Epidermal melanocyte (primary cell): ENCODE measurements around the gene APCDD1L.

Experiments
- DNase-seq: peaks from one replicate; pipeline ENCODE4 v3.0.0; 2011; ENCODE audit warnings: low spot score; ENCODE audit not compliant: insufficient read length

The APCDD1L gene

DNA sequence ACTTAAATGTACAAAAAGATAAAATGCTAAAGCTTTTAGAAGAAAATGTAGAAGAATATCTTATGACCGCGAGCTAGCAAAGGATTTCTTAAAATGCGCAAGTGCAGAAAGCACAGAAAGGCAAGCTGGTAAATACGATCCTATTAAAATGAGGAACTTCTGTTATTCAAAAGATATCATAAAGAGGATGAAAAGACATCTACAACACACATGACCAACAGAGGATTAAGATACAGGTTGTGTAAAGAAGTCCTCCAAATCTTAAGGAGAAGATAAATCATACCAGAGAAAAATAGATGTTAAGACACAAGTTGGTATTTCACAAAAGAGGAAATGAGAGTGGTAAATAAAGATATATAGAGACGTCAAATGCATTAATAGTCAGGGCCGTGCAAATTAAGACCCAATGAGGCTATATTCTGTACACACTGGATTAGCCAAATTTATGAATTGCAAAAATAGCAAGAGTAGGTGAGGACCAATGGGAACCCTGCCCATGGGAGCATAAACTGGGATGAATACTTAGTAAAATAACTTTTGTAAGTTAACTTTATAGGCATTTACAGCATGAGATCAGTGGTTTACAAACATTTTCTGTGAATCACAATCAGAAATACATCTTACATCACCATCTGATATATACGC is 23.0 kb downstream of the APCDD1L start:
- DNase-seq = no peak

GRCh38 chr20:58486207-58486606 is 29.0 kb downstream of the APCDD1L start:
- no peak for DNase-seq

DNA sequence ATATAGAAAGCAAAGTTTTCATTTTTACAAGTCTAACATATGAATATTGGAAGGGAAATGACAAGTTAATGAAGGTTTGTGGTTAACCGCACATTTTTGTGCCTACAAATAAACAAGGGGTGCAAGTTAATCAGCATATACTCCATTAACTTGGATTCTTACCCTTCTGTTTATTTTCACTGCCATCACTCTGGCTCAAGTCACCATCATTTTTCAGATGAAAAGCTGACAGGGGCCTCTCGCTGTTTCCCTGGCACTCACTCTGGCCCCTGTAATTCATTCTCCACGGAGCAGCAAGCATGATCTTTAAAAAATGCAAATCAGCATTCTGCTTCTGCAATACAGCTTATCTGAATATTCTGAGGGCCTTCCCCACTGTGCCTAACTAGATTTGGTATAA is 29.8 kb downstream of the APCDD1L start:
- no peak for DNase-seq

DNA sequence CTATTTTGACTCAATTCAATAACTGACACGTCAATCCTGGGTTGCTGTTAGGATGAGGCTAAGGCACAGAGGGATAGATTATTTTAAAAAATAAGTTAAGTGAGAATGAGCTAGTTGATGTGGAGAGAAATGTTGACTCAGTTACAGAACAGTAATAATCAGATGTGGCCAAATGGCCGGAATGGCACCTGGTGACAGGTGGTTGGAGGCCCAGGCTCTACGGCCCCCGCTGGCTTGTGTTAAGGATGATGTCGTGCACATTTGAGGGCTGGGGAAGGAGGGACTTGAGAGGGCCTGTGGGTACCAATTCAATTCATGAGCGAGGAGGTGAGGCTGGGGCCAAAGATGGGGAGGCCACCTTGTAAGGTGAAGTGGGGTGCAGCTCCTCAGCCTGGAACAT is 31.7 kb downstream of the APCDD1L start:
- DNase-seq = no peak

DNA sequence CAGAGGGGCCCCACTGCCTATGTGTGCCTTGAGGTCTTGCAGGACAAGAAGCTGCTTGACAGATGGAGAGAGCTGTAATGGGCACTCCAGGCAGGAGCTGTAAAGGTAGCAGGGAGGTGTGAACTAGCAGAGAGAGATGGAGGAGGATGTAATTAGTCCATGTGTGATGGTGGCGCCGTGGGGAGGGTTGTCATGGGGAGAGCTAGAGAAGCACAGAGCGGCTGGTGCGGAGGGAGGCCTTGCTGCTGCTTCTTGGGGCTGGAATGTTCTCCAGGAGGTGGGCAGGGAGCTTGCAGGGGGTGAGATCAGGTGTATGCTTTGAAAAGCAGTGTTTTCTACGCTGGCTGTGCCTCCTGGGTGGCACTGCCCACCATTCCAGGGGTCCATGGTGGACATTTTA is 32.1 kb downstream of the APCDD1L start:
- DNase-seq = no peak

DNA sequence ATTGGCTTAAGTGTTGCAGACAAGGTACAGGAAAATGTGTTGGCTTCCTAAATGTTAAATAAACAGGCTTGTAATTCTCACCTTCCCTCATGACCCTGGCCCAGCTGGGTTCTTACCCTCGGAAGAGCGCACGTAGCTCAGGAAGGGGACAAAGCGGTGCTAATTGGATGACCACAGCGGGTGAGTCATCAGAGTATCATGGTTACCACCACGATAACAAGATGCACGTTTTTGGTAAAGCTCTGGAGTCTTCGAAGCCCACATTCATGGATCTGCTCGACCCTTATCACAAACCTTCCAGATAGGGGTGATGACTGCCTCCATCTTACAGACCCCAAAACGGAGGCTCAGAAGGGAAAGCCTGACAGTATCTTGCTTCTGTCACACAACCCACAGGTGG is 32.8 kb downstream of the APCDD1L start:
- DNase-seq = no peak

DNA sequence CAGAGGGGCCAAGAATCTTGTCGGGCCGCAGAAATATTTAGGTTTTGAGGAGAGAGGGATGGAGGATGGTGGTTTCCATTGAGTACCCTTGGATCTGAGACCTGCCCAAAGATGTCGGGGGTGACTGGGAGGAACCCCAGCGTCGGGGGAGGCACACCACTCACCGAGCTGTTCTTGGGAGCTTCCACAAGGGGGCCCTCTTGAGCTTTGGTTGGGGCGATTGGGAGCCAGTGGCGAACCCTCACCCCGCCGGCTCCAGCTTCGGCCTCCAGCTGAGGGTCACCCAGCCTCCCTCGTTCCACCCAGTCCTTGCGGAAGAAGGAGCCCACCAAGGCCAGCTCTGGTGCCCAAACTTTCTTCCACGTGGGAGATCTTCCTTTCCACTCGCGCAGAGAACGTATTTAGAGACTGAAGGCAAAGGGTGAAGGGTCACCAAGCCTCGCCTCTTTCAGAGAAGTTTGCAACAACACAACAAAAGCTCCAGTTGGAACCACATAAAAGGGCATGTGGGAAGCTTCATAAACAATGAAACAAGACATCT is 33.6 kb downstream of the APCDD1L start:
- DNase-seq = no peak

DNA sequence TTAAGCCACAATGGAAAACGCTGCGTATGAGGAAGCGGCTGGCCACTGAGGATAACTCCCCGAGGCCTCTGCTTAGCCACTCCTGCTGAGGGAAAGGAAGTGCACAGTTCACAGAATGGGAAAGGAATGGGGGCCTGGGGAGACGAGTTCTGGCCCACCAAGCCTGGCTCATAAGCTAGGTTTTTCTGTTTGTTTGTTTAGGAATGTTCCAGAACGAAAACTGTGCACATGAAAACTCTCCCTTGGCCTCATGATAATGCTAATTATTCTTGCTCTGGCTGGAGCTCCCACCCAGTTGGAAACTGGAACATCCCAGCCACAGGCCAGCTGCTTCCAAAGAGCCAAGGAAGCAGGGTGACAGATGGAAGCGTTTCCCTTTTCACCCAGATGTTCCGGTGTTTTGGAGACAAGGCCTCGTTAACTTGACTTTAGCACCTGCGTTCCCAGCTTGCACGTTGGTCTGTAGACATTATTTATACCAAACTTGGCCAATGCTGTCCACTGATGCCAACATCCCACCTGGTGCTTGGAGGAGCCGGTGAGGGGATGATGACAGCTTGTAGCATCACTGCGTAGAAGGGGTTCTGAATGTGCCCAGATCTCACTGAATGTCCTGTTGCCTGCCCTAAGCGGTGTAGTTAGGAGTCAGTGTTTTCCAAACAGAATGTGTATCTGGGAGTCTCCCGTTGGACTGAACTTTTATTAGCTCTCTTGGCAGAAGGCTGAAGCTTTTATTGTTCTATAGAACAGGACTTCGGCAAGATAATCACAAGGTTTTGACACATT is 34.5 kb downstream of the APCDD1L start:
- no peak for DNase-seq

DNA sequence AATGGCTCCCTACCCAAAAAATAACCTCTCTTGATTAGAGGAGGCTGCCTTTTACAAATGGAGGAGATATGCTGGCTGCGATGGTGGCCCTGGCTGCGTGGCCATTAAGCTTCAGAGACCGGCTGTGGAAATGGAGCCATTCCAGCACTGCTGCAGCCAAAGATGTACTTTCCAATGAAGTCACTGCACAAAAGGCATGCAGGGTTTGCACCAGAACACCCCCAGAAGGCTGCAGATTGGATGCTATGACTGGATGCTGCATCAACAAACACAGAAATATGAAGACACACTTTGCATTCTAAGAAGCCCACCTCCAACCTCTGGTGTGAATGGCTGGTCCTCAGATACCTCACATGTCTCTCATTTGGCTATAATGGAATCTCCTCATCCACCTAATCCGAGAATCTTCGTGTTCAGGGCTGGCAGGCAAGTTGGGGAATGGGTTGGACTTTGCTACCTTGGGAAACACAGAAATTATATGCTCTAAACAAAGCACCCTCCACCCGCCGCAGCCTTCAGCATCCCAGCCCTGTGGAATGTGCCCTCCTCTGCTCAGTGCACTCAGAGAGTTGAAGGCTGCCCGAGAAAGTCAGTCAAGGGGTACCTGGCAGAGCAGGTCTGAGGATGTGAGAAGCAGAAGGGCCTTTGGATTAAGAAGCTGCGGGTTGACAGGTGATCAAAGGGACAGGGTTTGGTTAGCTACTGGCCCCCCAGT is 35.3 kb downstream of the APCDD1L start:
- DNase-seq = no peak

GRCh38 chr20:58478141-58478805 is 36.9 kb downstream of the APCDD1L start:
- DNase-seq = no peak

- DNase-seq = no peak
Observed at GRCh38 chr20:58475466-58475865, 39.7 kb downstream of the APCDD1L start.

GRCh38 chr20:58473453-58474425 is 41.5 kb downstream of the APCDD1L start:
- no peak for DNase-seq

DNA sequence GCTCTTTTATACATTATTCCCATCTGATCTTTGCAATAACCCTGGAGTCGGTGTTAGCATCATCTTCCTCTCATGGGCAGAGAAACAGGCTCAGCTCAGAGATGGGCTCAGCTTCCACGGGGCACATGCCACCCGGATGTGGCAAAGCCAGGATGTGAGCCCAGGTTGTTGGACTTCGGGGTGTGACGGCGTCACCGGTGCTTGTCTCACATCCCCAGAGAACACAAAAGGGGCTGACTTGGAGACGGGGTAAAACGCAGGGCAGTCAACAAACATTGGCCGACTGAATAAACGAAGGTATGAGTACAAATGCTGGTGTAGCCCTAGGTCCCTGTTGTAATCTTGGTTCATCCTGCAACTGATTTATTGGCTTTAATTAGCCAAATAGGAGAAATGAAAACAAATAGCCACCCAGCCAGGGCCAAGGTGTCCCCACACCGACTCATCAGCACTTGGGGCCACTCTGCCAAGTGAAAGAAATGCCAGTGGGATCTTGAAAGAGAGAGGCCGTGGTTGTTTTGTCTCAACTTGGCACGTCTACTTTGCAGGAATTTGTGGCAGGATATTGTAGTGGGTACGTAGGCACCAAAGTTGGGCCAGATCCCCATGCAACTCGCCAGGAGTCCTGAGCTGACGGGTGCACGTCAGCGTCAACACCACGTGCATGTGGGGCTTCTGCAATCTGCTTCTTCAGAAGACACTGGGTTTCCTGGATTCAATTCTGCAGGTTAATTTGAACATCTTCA is 42.8 kb downstream of the APCDD1L start:
- no peak for DNase-seq

DNA sequence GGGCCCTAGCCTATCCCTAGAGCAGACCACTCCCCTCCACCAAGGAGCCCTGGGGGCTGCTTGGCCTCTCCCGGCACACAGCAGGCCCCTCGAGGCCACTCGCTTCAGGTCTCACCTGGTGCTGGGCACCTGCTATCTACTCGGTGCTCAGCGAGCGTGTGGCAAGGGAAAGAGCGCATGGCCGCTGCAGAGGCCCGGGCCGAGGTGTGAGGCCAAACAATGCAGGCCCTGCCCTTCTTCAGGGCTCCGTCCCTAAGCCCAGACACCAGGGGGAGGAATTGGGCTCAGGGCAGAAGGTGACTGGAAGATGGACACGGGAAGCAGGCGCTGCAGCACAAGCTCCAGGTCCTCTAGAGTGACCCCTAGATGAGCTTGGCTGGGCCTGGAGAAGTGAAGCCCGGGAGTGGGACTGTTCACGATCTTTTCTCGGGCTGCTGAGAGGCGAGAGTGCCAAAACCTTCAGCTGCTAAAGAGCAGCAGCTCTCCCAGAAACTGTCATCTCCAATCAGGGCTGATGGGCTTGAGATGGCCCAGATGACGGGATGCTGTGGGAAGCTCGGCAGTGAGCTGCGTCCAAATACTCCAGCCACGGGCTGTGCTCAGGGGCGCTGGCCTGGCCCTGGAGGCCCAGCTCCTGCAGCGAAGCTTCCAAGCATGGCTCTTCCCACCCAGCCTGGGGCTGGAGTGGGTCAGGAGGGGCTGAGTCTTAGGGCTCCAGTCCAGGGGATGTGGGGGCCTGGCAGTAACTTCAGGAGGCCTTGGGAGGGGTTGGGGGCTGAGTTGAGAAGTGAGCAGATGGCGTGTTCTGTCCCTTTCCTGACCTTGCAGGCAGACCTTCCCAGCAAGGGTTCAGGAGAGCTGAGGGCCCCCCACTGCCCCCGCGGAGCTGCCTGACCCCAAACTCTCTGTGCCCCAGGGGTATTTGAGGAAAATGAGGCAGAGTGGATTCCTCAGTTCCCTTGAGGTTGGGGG is 43.7 kb downstream of the APCDD1L start:
- DNase-seq = peak; percentile 47

DNA sequence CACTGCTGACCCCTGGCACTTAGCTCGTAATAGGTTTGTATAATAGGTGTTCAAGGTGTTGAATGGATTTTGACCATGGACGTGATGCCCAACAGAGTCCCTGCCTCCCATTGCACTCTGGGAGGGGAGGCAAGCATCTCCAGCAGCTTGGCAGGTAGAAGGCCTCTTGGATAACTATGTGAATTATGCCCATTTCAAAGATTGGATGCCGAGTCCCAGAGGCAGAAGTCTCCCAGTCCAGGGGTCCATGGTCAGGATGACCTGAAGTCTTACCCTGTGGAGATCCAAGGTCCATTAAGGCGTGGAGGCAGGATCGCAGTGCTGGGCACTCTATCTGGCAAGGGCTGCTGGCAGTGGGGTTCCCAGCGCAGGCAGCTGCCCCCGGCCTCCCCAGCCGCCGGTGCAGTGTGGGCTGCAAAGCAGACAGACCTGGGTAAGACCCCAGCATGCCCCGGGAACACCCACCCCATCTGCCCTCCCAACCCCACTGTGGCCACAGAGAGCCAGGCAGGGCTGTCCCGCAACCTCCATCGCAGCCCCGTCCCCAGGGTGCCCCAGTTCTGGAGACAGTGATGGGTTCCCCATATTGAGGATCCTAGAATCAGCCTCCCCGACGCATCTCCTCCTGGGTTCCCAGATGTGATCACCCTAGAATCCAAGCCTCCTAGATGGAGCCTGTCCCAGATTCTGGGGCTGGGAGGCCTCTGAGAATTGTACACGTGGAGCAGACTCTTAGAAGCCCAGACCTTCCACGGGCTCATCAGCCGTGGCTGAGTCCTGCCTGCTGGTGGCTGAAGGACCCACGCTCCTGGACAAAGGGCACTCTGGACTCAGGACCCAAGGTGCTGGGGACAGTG is 44.6 kb downstream of the APCDD1L start:
- DNase-seq = no peak

DNA sequence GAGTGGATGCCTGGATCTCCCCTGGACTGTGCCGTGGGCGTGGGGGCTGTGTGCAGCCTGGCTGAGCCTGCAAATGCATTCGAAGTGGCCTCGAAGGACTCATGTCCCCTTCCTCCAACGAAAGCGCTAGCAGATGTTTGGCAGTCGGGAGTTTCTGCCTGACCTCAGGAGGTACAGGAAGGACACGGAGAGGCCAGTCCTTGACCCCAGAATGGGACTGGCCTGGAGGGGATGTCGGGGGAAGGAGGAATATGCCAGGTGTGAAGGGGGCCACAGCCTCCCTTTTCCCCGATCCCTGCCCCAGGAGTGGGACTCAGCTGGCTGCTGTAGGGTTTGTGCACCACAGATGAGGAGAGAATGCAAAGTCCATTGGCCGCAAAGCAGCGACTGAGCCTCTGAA is 45.6 kb downstream of the APCDD1L start:
- DNase-seq = no peak
